GM20431 (cell line): ENCODE data around the gene DOCK1.

Experiments
- in situ Hi-C: fragments of 300-500 bp; cut with MseI, MboI; formaldehyde crosslinking; loops from one replicate; pipeline ENCODE4 v1.15.0; 2020; ENCODE audit warnings: low sequenced_read_pairs; ENCODE audit not compliant: unreplicated experiment

Gene DOCK1

GRCh38 chr10:127458829-127459228, 553.6 kb downstream of the DOCK1 start:
- in situ Hi-C loops: no loop called here

- in situ Hi-C loops: no loop called here
These were observed 554.7 kb downstream of the DOCK1 start for GRCh38 chr10:127459918-127460317.

- in situ Hi-C loops: no loop called here
These were observed 557.5 kb downstream of the DOCK1 start for GRCh38 chr10:127462643-127463295.

GRCh38 chr10:127463548-127463947, 558.3 kb downstream of the DOCK1 start:
- in situ Hi-C loops: no loop called here

- in situ Hi-C loops: no loop called here
These were observed 559.3 kb downstream of the DOCK1 start for GRCh38 chr10:127464561-127464960.

GRCh38 chr10:127467811-127468210, 562.6 kb downstream of the DOCK1 start:
- in situ Hi-C loops: no loop called here

- in situ Hi-C loops: no loop called here
These were observed 563.4 kb downstream of the DOCK1 start for GRCh38 chr10:127468632-127469031.

GRCh38 chr10:127470911-127471310, 565.7 kb downstream of the DOCK1 start:
- in situ Hi-C loops: no loop called here

- in situ Hi-C loops: no loop called here
These were observed 567.7 kb downstream of the DOCK1 start for GRCh38 chr10:127472976-127473375.

GRCh38 chr10:127474501-127474900, 569.3 kb downstream of the DOCK1 start:
- in situ Hi-C loops: no loop called here

GRCh38 chr10:127485153-127485857, 580.1 kb downstream of the DOCK1 start:
- in situ Hi-C loops: no loop called here

- in situ Hi-C loops: no loop called here
These were observed 581.1 kb downstream of the DOCK1 start for GRCh38 chr10:127486355-127486754.

GRCh38 chr10:127492607-127493250, 587.5 kb downstream of the DOCK1 start:
- in situ Hi-C loops: no loop called here

GRCh38 chr10:127496035-127496434, 590.8 kb downstream of the DOCK1 start:
- in situ Hi-C loops: no loop called here

- in situ Hi-C loops: no loop called here
These were observed 592.5 kb downstream of the DOCK1 start for GRCh38 chr10:127497685-127498084.

- in situ Hi-C loops: no loop called here
These were observed 592.9 kb downstream of the DOCK1 start for GRCh38 chr10:127498087-127498486.

- in situ Hi-C loops: no loop called here
These were observed 594.9 kb downstream of the DOCK1 start for GRCh38 chr10:127500127-127500526.
